LNCAP (cell line): ENCODE data around the gene WDR5.

ENCODE experiments used
- CTCF ChIP-seq: fragments of 450-650 bp; IDR thresholded peaks from 2 replicates; pipeline ENCODE4 v1.5.1; 2017; ENCODE audit warnings: mild to moderate bottlenecking

WDR5 gene

GRCh38 chr9:134150557-134151214, 14.8 kb downstream of the WDR5 start:
- no peak for TF ChIP-seq CTCF

- TF ChIP-seq CTCF, result no peak
Measured at GRCh38 chr9:134152022-134152448, 16.2 kb downstream of the WDR5 start.

- no peak for TF ChIP-seq CTCF
Measured at GRCh38 chr9:134152488-134152887, 16.6 kb downstream of the WDR5 start.

GRCh38 chr9:134153450-134153849, 17.6 kb downstream of the WDR5 start:
- no peak for TF ChIP-seq CTCF

- no peak for TF ChIP-seq CTCF
Measured at GRCh38 chr9:134154262-134154701, 18.4 kb downstream of the WDR5 start.

- no peak for TF ChIP-seq CTCF
Measured at GRCh38 chr9:134155812-134156377, 20.0 kb downstream of the WDR5 start.

GRCh38 chr9:134156564-134157377, 20.9 kb downstream of the WDR5 start:
- no peak for TF ChIP-seq CTCF
